Kidney (tissue), 14 donors: Measurements from ENCODE around the gene SLC4A11. TPM values are rescaled to one million over a fixed set of nuclear protein-coding genes. Genes with fewer than 3 reads are reported as not detected.

Experiments used
- DNase-seq, 5 donors: peaks; one replicate each; pipeline ENCODE4 v3.0.0-alpha.2; 2013 to 2020
- FAIRE-seq: peaks from 2 replicates; lab custom pipeline; 2012; peaks lifted over from hg19 to GRCh38; lab: Jason Lieb, UNC
- H3K27ac ChIP-seq, 2 donors: one replicate each; pipeline ENCODE4 v1.7.0; 2013; ENCODE audit warnings: low read depth in 2 of 2, low read length in 2 of 2, inconsistent platforms in 1 of 2
- H3K27me3 ChIP-seq: one replicate; pipeline ENCODE4 v1.7.1; 2013; ENCODE audit warnings: low read length, inconsistent platforms; ENCODE audit not compliant: control insufficient read depth, insufficient read depth
- H3K36me3 ChIP-seq, 3 donors: one replicate each; pipeline versions ENCODE4 v1.7.0 to v1.7.1; 2013; ENCODE audit warnings: low read length in 3 of 3, control low read depth in 1 of 3, inconsistent platforms in 1 of 3; ENCODE audit not compliant: insufficient read depth in 3 of 3, control insufficient read depth in 2 of 3
- H3K4me1 ChIP-seq, 3 donors: one replicate each; pipeline versions ENCODE4 v1.7.0 to v1.7.1; 2013; ENCODE audit warnings: low read length in 3 of 3, inconsistent platforms in 1 of 3, low read depth in 1 of 3; ENCODE audit not compliant: control insufficient read depth in 2 of 3, insufficient read depth in 2 of 3
- H3K4me3 ChIP-seq, 3 donors: one replicate each; pipeline versions ENCODE4 v1.7.0 to v1.8.1; 2013; ENCODE audit warnings: low read length in 3 of 3, control low read depth in 1 of 3, inconsistent platforms in 1 of 3
- H3K9ac ChIP-seq, 3 donors: one replicate each; pipeline versions ENCODE4 v1.7.0 to v1.7.1; 2013; ENCODE audit warnings: low read length in 3 of 3, control low read depth in 1 of 3, inconsistent platforms in 1 of 3
- H3K9me3 ChIP-seq, 3 donors: one replicate each; pipeline versions ENCODE4 v1.7.0 to v1.7.1; 2013; ENCODE audit warnings: low read length in 3 of 3, control low read depth in 1 of 3, inconsistent platforms in 1 of 3; ENCODE audit not compliant: control insufficient read depth in 2 of 3, insufficient read depth in 1 of 3
- CTCF ChIP-seq: IDR thresholded peaks from 3 replicates; pipeline ENCODE4 v1.5.1; 2012; ENCODE audit warnings: mild to moderate bottlenecking, moderate library complexity, borderline replicate concordance; ENCODE audit not compliant: insufficient read depth; ENCODE audit errors: extremely low read depth
- intact Hi-C: fragments of 100-400 bp; cut with DNase I; formaldehyde crosslinking; loops from one replicate; pipeline ENCODE4 v1.11.1; 2022
- polyA plus RNA-seq: library from polyadenylated mRNA; stranded (reverse); fragments of 350-450 nt; fragmentation: Illumina TruSeq; extraction: RNeasy Lipid Tissue Mini Kit (QIAGEN cat#74804); gene quantifications from one replicate; pipeline ENCODE4 v1.2.3, GENCODE V29; 2014; ENCODE audit warnings: low read depth, low replicate concordance; ENCODE audit not compliant: insufficient read depth
- total RNA-seq: library from RNA; stranded (reverse); fragmentation: NEBNext Ultra II Directional; extraction: Animal tissue kit (Norgen Biotek cat#: 25700); gene quantifications from one replicate; pipeline ENCODE4 v1.2.1, GENCODE V29; 2021
- donor health status: control.
- donor health status: control.
- donor health status: control.
- donor health status: control.
- donor health status: control.
- donor health status: DM: yes; HTN: yes; CAD: no.
- donor health status: Normal renal cell carcinoma (clear cell type).

SLC4A11 gene
- total and polyA plus RNA-seq, 2 donors from 2014 or later, result 7.6 to 14.8 TPM

GRCh38 chr20:3233131-3233990, 5.6 kb downstream of the SLC4A11 start:
- Histone ChIP-seq H3K9me3 (no peaks in the 10 kb centered on the region), H3K9ac (no peak overlapping the region), H3K27me3 (peaks cover 3% of the 10 kb centered on the region), H3K4me1 (no peaks in the 10 kb centered on the region), H3K27ac (no peak overlapping the region), H3K36me3 (no peaks in the 10 kb centered on the region), H3K4me3 (no peak overlapping the region)
- no peak for FAIRE-seq
- DNase-seq, result no peak
- no peak for TF ChIP-seq CTCF
- intact Hi-C loops, result no loop called here

GRCh38 chr20:3231889-3232588, 7.0 kb downstream of the SLC4A11 start:
- TF ChIP-seq CTCF, result no peak
- no peak for DNase-seq
- H3K27me3 ChIP-seq, result peaks cover 3% of the 10 kb centered on the region
- H3K4me3 ChIP-seq, result no peak overlapping the region
- H3K27ac ChIP-seq, result no peak overlapping the region
- H3K9ac ChIP-seq, result no peak overlapping the region
- H3K36me3 ChIP-seq, result no peaks in the 10 kb centered on the region
- intact Hi-C loops, result no loop called here
- FAIRE-seq, result no peak
- no peaks in the 10 kb centered on the region for H3K4me1 ChIP-seq
- no peaks in the 10 kb centered on the region for H3K9me3 ChIP-seq

- intact Hi-C loops, result no loop called here
- Histone ChIP-seq H3K4me3 (no peak overlapping the region), H3K9me3 (no peaks in the 10 kb centered on the region), H3K9ac (no peak overlapping the region), H3K36me3 (no peaks in the 10 kb centered on the region), H3K27ac (no peak overlapping the region), H3K27me3 (no peaks in the 10 kb centered on the region), H3K4me1 (no peaks in the 10 kb centered on the region)
- FAIRE-seq (no peak), DNase-seq (no peak)
- no peak for TF ChIP-seq CTCF
Measured at GRCh38 chr20:3231116-3231515, 7.9 kb downstream of the SLC4A11 start.
